Measurements from ENCODE around the gene GAS2L3.

DNA sequence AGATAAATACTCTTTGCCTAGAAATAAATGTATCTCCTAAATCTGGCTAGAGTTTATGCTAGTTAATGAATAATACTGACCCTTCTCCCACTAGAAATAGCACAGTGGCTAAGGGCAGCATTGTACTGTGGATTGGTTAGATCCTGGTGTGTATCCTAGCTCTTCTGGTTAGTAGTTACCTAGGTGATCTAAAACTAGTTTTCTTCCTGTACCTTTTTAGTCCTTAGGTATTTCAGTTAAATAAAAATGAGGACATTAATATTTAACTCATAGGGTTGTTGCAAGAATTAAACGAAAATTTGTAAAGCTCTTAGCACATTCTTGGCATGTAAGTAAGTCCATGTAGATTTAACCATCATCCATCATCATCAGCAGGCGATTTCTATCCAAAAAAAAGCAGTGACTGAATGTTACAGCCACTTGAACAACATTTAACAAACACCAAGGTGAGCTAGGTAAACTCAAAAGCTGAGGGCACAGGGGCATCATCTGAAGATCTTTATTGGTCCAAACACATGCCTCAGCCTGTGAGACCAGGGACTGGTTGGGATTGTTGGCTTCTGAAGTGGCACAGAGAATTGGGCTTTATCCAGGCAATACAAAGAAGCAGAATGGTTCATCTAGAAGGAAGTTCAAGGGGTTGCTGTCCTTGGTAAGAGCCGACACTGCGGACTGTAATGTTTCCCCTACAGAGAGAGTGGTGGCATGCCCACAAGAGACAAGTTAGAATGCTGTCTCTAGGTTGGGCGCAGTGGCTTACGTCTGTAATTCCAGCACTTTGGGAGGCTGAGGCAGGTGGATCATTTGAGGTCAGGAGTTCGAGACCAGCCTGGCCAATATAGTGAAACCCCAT, 100.8 kb downstream of the GAS2L3 start:
- TF ChIP-seq ARNT (IDR thresholded peaks at IDR 0.05): no peak
- no peak for TF ChIP-seq ELF4 (IDR thresholded peaks at IDR 0.05)
- no peak for TF ChIP-seq SUZ12 (IDR thresholded peaks at IDR 0.05)
- TF ChIP-seq TARDBP (IDR thresholded peaks at IDR 0.05): no peak
- TF ChIP-seq FOXA1 (IDR thresholded peaks at IDR 0.05): no peak
- TF ChIP-seq LEF1 (IDR thresholded peaks at IDR 0.05; ENCODE audit: borderline replicate concordance): no peak
- TF ChIP-seq BHLHE40 (IDR thresholded peaks at IDR 0.05; ENCODE audit: borderline replicate concordance): no peak
- no peak for TF ChIP-seq SP1 (IDR thresholded peaks at IDR 0.05)

All from HEK293T (cell line).